GM23338 (cell line): ENCODE measurements around the gene PAQR5. TPM values are rescaled to one million over a fixed set of nuclear protein-coding genes. Genes with fewer than 3 reads are reported as not detected.

Experiments
- ATAC-seq: fragments of 200-7000 bp; cut with Tn5 transposase; 3 replicates; pipeline ENCODE4 v1.9.1; 2020
- DNase-seq: peaks from one replicate; pipeline ENCODE4 v3.0.0-alpha.2; 2015; ENCODE audit warnings: low spot score
- H2AFZ ChIP-seq: fragments of 200-600 bp; sonication (generic); 2 replicates; pipeline ENCODE4 v1.8.0; 2016; ENCODE audit warnings: antibody characterized with exemption, mild to moderate bottlenecking, moderate library complexity
- H3F3A ChIP-seq: fragments of 200-600 bp; sonication (generic); replicated peaks from 2 replicates; pipeline ENCODE4 v1.8.0; 2017; ENCODE audit warnings: antibody characterized with exemption, mixed run types, low read depth
- H3K27ac ChIP-seq: fragments of 200-600 bp; sonication (generic); 2 replicates; pipeline ENCODE4 v1.6.1; 2016; ENCODE audit warnings: low read depth
- H3K27me3 ChIP-seq: fragments of 200-600 bp; sonication (generic); 2 replicates; pipeline ENCODE4 v1.8.0; 2016; ENCODE audit warnings: mild to moderate bottlenecking, mixed run types, moderate library complexity; ENCODE audit not compliant: insufficient read depth
- H3K36me3 ChIP-seq: fragments of 200-600 bp; sonication (generic); 2 replicates; pipeline ENCODE4 v1.8.0; 2016; ENCODE audit warnings: mild to moderate bottlenecking; ENCODE audit not compliant: insufficient read depth
- H3K4me1 ChIP-seq: fragments of 200-600 bp; sonication (generic); 2 replicates; pipeline ENCODE4 v1.8.0; 2016; ENCODE audit warnings: mild to moderate bottlenecking, moderate library complexity; ENCODE audit not compliant: insufficient read depth
- H3K4me2 ChIP-seq: fragments of 200-600 bp; sonication (generic); 2 replicates; pipeline ENCODE4 v1.7.1; 2017; ENCODE audit warnings: mixed run types
- H3K4me3 ChIP-seq: fragments of 200-600 bp; sonication (generic); 2 replicates; pipeline ENCODE4 v1.6.1; 2016; ENCODE audit warnings: mixed run types
- H3K79me2 ChIP-seq: fragments of 200-600 bp; sonication (generic); replicated peaks from 2 replicates; pipeline ENCODE4 v1.8.0; 2017; ENCODE audit warnings: mild to moderate bottlenecking; ENCODE audit not compliant: insufficient read depth
- H3K9me2 ChIP-seq: fragments of 200-600 bp; sonication (generic); 2 replicates; pipeline ENCODE4 v1.8.0; 2017; ENCODE audit not compliant: insufficient read depth
- H4K20me1 ChIP-seq: fragments of 200-600 bp; sonication (generic); replicated peaks from 2 replicates; pipeline ENCODE4 v1.8.0; 2017; ENCODE audit warnings: mild to moderate bottlenecking; ENCODE audit not compliant: insufficient read depth
- H3K27ac Mint-ChIP-seq: 2 replicates; pipeline ENCODE4 v1.8.0; 2020; ENCODE audit warnings: inconsistent platforms, mild to moderate bottlenecking, moderate library complexity, mixed read lengths
- H3K27me3 Mint-ChIP-seq: 3 replicates; pipeline ENCODE4 v1.8.0; 2022; ENCODE audit warnings: low read depth, mild to moderate bottlenecking, moderate library complexity, mixed read lengths, inconsistent platforms; ENCODE audit not compliant: insufficient read depth, poor library complexity
- H3K36me3 Mint-ChIP-seq: 3 replicates; pipeline ENCODE4 v1.8.0; 2021; ENCODE audit warnings: low read depth, mild to moderate bottlenecking, inconsistent platforms, moderate library complexity, mixed read lengths
- H3K4me1 Mint-ChIP-seq: 3 replicates; pipeline ENCODE4 v1.8.0; 2020; ENCODE audit warnings: mild to moderate bottlenecking, inconsistent platforms, mixed read lengths
- H3K4me3 Mint-ChIP-seq: 3 replicates; pipeline ENCODE4 v1.8.0; 2021; ENCODE audit warnings: moderate library complexity, mild to moderate bottlenecking, inconsistent platforms, mixed read lengths
- H3K9me3 Mint-ChIP-seq: 3 replicates; pipeline ENCODE4 v1.8.0; 2020; ENCODE audit warnings: moderate library complexity, mild to moderate bottlenecking, inconsistent platforms, mixed read lengths
- CREB1 ChIP-seq: fragments of 250-450 bp; sonication (Bioruptor Pico); IDR thresholded peaks from 2 replicates; pipeline ENCODE4 v1.5.0; 2020; ENCODE audit warnings: low read depth, mild to moderate bottlenecking, moderate library complexity
- CTCF ChIP-seq, 2 experiments: fragments of 200-600 bp in 1 of 2; sonication (generic) in 1 of 2; conservative IDR thresholded peaks; 2 replicates each; pipeline versions ENCODE4 v1.5.1 to v1.6.1; 2016 to 2017; ENCODE audit warnings: antibody characterized with exemption in 2 of 2, low read depth in 2 of 2, mild to moderate bottlenecking in 2 of 2, moderate library complexity in 1 of 2
- ETS1 ChIP-seq: IDR thresholded peaks from 2 replicates; pipeline ENCODE4 v1.6.1; 2016; ENCODE audit warnings: antibody characterized with exemption
- EZH2 ChIP-seq: fragments of 200-600 bp; sonication (generic); IDR thresholded peaks from one replicate; pipeline ENCODE4 v1.8.0; 2017; ENCODE audit warnings: antibody characterized with exemption, mild to moderate bottlenecking, low read depth; ENCODE audit not compliant: unreplicated experiment
- EZH2phosphoT487 ChIP-seq: fragments of 200-600 bp; sonication (generic); IDR thresholded peaks from one replicate; pipeline ENCODE4 v1.8.1; 2018; ENCODE audit warnings: antibody characterized with exemption; ENCODE audit not compliant: unreplicated experiment
- JUNB ChIP-seq: IDR thresholded peaks from one replicate; pipeline ENCODE4 v1.6.1; 2016; ENCODE audit warnings: antibody characterized with exemption; ENCODE audit not compliant: unreplicated experiment
- NANOG ChIP-seq: IDR thresholded peaks from 2 replicates; pipeline ENCODE4 v1.6.1; 2016; ENCODE audit warnings: antibody characterized with exemption, borderline replicate concordance
- POLR2AphosphoS5 ChIP-seq: IDR thresholded peaks from 2 replicates; pipeline ENCODE4 v1.6.1; 2016; ENCODE audit warnings: antibody characterized with exemption, low read depth
- REST ChIP-seq: IDR thresholded peaks from one replicate; pipeline ENCODE4 v1.6.1; 2018; ENCODE audit warnings: antibody characterized with exemption; ENCODE audit not compliant: unreplicated experiment
- STAT1 ChIP-seq: IDR thresholded peaks from one replicate; pipeline ENCODE4 v1.6.1; 2016; ENCODE audit warnings: antibody characterized with exemption; ENCODE audit not compliant: unreplicated experiment
- ZNF114 ChIP-seq: fragments of 250-450 bp; sonication (Bioruptor Pico); IDR thresholded peaks from 2 replicates; pipeline ENCODE4 v1.5.0; 2020; ENCODE audit warnings: mild to moderate bottlenecking, moderate library complexity
- ZNF331 ChIP-seq: fragments of 250-450 bp; sonication (Bioruptor Pico); IDR thresholded peaks from 2 replicates; pipeline ENCODE4 v1.5.0; 2020; ENCODE audit warnings: low read depth, mild to moderate bottlenecking, moderate library complexity
- ZNF462 ChIP-seq: fragments of 250-450 bp; sonication (Bioruptor Pico); IDR thresholded peaks from 2 replicates; pipeline ENCODE4 v1.5.0; 2020; ENCODE audit warnings: mild to moderate bottlenecking, moderate library complexity
- polyA plus RNA-seq: library from polyadenylated mRNA; unstranded; fragments of >200 nt; fragmentation: Nextera tagmentation; extraction: Ambion mirVana; gene quantifications from 2 replicates; pipeline ENCODE4 v1.2.1, GENCODE V29; 2016
- total RNA-seq: library from RNA; depleted of rRNA; stranded (reverse); fragments of >200 nt; shearing (Covaris generic); gene quantifications from 2 replicates; pipeline ENCODE4 v1.2.3, GENCODE V29; 2014

Gene PAQR5
- total and polyA plus RNA-seq, 2 experiments from 2014 or later = 8.7 to 14.5 TPM

- Histone ChIP-seq H4K20me1 (no peaks in the 10 kb centered on the region), H3K4me2 (no peak overlapping the region), H3K79me2 (no peaks in the 10 kb centered on the region), H3K9me2 (no peaks in the 10 kb centered on the region), H3K4me1 (no peaks in the 10 kb centered on the region), H3K4me3 (no peak overlapping the region), H3K27ac (no peak overlapping the region), H3F3A (no peaks in the 10 kb centered on the region), H3K27me3 (no peaks in the 10 kb centered on the region), H3K36me3 (no peaks in the 10 kb centered on the region), H2AFZ (no peak overlapping the region)
- TF ChIP-seq EZH2 (no peak), REST (no peak), ZNF462 (CRISPR knock-in tag) (no peak), ZNF331 (no peak), NANOG (no peak), JUNB (no peak), ZNF114 (no peak), ETS1 (no peak), EZH2phosphoT487 (no peak), STAT1 (no peak), POLR2AphosphoS5 (no peak), CREB1 (CRISPR knock-in tag) (no peak), CTCF (conservative IDR thresholded peaks at IDR 0.05; ENCODE audit: low read depth in 2 of 2) (no peak)
- H3K27ac Mint-ChIP-seq = no peak overlapping the region
- H3K4me1 Mint-ChIP-seq = no peaks in the 10 kb centered on the region
- no peak overlapping the region for H3K4me3 Mint-ChIP-seq
- ATAC-seq = no peak
- H3K36me3 Mint-ChIP-seq = peaks cover 4% of the 10 kb centered on the region; the same call in 1 of the 3 replicates
- H3K27me3 Mint-ChIP-seq = peaks cover 14% of the 10 kb centered on the region
- no peaks in the 10 kb centered on the region for H3K9me3 Mint-ChIP-seq
- DNase-seq = no peak
Observed at GRCh38 chr15:69351333-69351732, 52.6 kb downstream of the PAQR5 start.
